ENCODE measurements around the gene RPUSD3.

Gene RPUSD3

DNA sequence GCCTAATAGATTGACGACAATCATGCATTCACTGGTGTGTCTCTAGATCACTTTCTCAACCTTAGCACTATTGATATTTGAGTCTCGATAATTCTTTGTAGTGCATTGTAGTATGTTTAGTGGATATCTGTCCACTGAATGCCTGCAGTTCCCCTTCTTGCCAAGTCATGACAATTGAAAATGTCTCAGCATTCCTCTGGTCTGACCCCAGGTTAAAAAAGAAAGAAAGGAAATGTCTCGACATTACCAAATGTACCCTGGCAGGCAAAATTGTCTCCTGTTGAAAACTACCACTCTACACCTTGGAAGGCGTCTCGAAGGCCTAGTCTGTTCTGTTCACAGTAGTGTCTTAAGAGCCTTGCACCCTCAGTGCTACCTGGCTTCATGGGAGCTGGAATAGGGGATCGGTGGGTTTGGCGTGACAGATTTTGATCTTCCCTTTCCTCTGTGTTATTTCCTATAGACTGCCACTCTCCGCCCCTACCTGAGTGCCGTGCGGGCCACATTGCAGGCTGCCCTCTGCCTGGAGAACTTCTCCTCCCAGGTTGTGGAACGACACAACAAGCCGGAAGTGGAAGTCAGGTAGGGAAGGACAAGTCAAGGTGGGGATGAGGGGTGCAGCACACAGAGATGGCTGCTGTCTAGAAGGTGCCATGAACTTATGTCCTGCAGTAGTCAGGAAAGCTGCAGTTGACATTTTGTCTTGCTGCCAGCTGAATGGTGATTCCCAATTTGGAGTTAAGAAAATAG lies 46.4 kb downstream of the RPUSD3 start:
- DNase-seq = no peak

DNA sequence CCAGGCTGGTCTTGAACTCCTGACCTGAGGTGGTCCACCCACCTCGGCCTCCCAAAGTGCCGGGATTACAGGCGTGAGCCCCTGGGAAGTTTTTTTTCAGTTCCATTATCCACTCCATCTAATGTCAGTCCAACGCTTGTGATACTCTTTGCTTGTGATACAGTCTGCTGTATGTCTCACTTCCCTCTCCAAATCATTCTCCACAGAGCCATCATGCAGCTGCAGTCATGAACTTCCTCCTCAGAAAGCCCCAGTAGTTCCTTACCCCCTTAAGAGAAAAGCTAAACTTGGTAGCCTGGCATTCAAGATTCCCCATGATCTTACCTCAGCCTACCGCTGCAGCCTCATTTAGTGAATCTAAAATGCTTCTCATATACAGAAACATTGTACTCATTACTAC lies 48.6 kb downstream of the RPUSD3 start:
- DNase-seq = no peak

DNA sequence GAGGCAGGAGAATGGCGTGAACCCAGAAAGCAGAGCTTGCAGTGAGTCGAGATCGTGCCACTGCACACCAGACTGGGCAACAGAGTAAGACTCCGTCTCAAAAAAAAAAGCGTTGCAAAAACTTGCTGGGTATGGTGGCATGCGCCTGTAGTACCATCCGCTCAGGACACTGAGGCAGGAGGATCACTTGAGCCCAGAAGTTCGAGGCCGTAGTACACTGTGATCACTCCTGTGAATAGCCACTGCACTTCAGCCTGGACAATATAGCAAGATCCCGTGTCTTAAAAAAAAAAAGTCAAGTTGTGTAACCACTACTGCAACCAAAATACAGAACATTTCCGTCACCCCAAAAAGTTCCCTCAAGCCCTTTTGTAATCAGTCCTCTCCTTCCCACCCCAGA lies 49.4 kb downstream of the RPUSD3 start:
- DNase-seq = no peak

DNA sequence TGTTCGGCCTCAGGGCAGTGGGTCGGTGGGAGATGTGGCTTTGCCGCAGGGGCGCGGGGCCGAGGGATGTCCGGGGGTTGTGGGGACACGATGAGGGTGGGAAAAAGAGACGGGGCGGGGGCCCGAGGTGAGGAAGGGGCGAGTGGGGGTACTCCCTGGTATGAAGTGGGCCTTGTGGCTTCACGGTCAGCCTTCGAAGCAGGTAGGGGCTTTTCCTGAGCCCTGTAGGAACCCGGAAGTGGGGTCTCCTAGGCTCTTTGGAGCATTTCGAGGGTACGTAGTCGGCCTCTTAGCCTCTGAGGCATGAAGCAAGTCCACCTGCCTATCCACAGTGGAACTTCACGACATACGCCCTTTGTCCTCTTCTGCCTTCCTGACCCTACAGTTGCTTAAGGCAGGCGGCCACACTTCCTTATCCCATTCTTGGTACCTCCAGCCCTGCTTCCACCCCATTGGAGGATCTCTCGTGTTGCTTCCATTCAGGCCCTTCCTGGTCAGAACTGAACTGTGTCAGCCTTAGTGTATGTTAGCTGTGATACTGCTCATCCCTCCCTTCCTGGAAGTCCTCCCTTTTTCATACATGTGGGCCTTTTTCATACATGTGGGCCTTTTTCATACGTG lies 50.5 kb downstream of the RPUSD3 start:
- DNase-seq = no peak

DNA sequence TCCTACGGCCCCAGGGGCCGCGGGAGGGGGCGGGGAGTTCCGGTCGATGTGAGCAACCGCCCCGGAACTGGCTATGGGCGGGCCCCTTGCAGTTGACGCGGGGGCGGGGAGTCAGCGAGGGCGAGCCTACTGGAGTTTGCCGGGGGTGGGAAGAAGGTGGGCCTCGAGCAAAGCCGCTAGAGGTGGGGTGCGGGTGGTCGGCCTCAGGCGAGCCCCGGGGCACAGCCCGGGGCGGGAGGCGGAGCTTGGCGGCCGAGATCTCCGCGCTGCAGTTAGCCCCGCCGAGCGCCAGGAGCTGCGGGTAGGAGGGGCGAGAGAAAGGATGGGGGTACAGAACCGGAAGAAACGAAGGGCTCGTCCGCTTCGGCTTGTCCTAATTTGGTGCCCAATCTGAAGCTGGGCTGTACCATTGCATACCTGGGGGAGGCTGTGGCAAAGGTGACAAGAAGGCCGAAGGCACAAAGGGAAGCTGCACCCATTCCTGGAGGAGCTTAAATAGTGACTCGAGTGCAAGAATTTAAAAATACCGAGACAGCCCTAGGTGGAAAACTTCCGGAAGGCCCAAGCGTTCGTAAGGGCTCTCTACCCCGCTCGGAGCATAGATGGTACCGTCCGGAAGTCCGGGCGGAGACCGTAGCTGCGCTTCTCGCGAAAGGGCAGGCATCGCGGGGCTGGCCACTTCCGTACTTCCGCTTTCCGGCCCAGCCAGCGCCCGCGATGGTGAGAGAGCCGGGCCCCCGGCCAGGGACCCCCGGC lies 51.2 kb downstream of the RPUSD3 start, which contains the start of the genes ARPC4 and TADA3:
Gene ARPC4 (plus strand): TSS at position 678 of the 756 bp plus-strand sequence. CDS start 40 bp downstream, at position 718.
Gene TADA3 (minus strand): TSS at position 69 of the 756 bp plus-strand sequence. CDS start 1,007 bp downstream, outside the sequence.
- peak; percentile 91 for DNase-seq

DNA sequence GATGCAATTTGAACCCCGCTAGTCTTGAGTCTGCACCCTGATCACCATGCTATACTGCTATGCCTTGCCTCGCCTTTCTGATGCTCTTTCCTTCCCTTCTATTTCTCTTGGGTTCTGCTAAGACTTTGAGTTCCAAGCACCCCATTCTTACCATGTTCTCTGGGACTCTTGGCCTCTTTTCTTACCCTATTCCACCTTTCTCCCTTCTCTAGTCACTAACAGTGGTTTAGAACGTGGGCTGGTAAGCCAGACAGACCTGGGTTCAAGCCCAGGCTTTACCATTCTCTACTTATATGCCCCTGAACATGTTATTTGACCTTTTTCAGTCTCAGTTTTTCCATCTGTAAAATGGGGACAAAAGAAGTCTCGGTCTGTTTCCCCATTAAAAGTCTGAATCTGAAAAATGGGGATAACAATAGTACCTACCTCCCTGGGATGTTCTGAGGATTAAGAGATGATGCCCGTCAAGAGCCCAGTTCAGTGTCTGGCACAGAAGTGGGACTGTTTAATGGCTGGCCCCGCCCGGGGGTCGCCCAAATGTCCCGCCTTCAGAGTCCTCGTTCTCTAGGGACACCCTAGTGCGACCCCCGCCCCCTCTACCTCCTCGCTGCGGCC lies 51.9 kb downstream of the RPUSD3 start:
- DNase-seq = no peak

DNA sequence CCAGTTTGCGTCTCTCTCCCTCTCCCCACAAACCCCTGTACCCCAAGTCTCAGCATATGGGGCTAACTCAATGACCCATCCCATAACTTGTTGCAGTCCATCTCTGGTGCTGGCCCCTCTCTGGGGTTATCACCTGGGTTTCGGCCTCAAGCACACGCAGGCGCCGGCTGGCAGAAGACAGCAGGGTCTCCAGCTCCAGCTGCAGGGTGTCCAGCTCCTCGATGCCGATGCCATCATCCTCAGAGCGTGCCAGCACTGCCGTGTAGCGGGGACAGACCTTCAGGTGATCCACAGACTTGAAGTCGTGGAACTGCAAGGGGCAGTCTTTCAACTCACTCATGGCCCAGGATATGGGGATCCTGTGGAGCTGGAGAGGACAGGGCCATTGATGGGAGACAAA lies 52.7 kb downstream of the RPUSD3 start:
- DNase-seq = no peak

Measured in kidney glomerular epithelial cell (primary cell).